Effector memory CD4-positive, alpha-beta T cell (primary cell): Measurements from ENCODE around the gene OBSCN.

Experiments
- DNase-seq, 3 donors: peaks; one replicate each; pipeline ENCODE4 v3.0.0-alpha.2; 2020
- H3K27ac ChIP-seq: 2 replicates; pipeline ENCODE4 v1.7.0; 2013; ENCODE audit warnings: mild to moderate bottlenecking, low read length, moderate library complexity; ENCODE audit not compliant: insufficient read depth, poor library complexity, severe bottlenecking
- H3K27me3 ChIP-seq: replicated peaks from 2 replicates; pipeline ENCODE4 v1.7.0; 2013; ENCODE audit warnings: mild to moderate bottlenecking, low read length; ENCODE audit not compliant: insufficient read depth, control insufficient read depth, poor library complexity, severe bottlenecking
- H3K36me3 ChIP-seq: 2 replicates; pipeline ENCODE4 v1.7.0; 2013; ENCODE audit warnings: mild to moderate bottlenecking, low read length, moderate library complexity; ENCODE audit not compliant: control insufficient read depth, insufficient read depth
- H3K4me1 ChIP-seq: 2 replicates; pipeline ENCODE4 v1.7.0; 2013; ENCODE audit warnings: low read length, mild to moderate bottlenecking; ENCODE audit not compliant: control insufficient read depth, insufficient read depth, poor library complexity, severe bottlenecking
- H3K4me3 ChIP-seq: 2 replicates; pipeline ENCODE4 v1.7.0; 2013; ENCODE audit warnings: low read length, low read depth, mild to moderate bottlenecking; ENCODE audit not compliant: insufficient read depth, poor library complexity, severe bottlenecking
- H3K9me3 ChIP-seq: 2 replicates; pipeline ENCODE4 v1.7.0; 2013; ENCODE audit warnings: mild to moderate bottlenecking, low read length, moderate library complexity; ENCODE audit not compliant: control insufficient read depth

Gene OBSCN

GRCh38 chr1:228420968-228421826 lies 213.4 kb downstream of the OBSCN start:
- Histone ChIP-seq H3K36me3 (no peaks in the 10 kb centered on the region), H3K27me3 (peaks cover 7% of the 10 kb centered on the region), H3K4me3 (no peak overlapping the region), H3K4me1 (peaks cover 10% of the 10 kb centered on the region), H3K27ac (no peak overlapping the region), H3K9me3 (no peaks in the 10 kb centered on the region)
- DNase-seq, result no peak

GRCh38 chr1:228423404-228424053 lies 215.7 kb downstream of the OBSCN start:
- Histone ChIP-seq H3K27ac (no peak overlapping the region), H3K27me3 (no peaks in the 10 kb centered on the region), H3K4me3 (no peak overlapping the region), H3K36me3 (no peaks in the 10 kb centered on the region), H3K4me1 (no peaks in the 10 kb centered on the region), H3K9me3 (no peaks in the 10 kb centered on the region)
- no peak for DNase-seq

DNA sequence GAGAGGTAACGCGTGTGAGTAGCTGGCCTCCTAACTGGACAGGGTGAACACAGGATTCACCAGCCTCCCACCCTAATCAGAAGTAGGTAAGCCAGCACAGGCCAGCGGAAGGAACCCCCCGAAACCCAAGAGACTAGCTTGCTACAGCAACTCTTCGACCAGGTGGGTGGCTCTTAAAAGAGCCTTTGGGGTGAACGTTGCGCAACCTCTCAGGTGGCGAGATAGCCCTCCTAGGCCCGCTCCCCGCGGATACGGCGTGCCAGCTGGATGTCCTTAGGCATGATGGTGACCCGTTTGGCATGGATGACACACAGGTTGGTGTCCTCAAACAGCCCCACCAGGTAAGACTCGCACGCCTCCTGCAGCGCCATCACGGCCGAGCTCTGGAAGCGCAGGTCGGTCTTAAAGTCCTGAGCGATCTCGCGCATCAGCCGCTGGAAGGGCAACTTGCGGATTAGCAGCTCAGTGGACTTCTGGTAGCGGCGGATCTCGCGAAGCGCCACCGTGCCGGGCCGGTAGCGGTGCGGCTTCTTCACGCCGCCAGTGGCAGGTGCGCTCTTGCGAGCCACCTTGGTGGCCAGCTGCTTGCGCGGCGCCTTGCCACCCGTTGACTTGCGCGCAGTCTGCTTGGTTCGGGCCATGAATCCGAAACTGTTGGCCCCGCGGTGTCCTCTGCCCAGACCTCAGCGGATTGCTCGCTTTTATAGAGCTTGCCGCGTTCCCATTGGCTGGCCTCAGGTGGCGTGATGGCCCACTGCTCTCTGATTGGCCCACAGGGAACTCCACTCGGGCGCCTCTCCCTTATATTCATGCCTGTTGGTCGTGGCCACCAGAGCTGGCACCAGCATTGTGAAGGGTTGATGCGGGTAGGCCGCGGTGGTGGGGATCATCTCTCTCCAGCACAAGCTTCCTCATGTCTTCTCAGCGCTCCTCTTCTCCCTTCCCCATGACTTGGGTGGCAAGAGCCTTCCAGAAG lies 217.1 kb downstream of the OBSCN start:
- Histone ChIP-seq H3K4me3 (no peak overlapping the region), H3K27ac (no peak overlapping the region), H3K4me1 (no peaks in the 10 kb centered on the region), H3K9me3 (no peaks in the 10 kb centered on the region), H3K36me3 (no peaks in the 10 kb centered on the region), H3K27me3 (no peaks in the 10 kb centered on the region)
- no peak for DNase-seq

- DNase-seq, result no peak
- no peaks in the 10 kb centered on the region for H3K4me1 ChIP-seq
- no peaks in the 10 kb centered on the region for H3K9me3 ChIP-seq
- no peaks in the 10 kb centered on the region for H3K27me3 ChIP-seq
- H3K36me3 ChIP-seq, result no peaks in the 10 kb centered on the region
- H3K4me3 ChIP-seq, result no peak overlapping the region
- H3K27ac ChIP-seq, result no peak overlapping the region
These were observed 218.8 kb downstream of the OBSCN start for GRCh38 chr1:228426518-228427175.

- no peak for DNase-seq
- Histone ChIP-seq H3K27me3 (no peaks in the 10 kb centered on the region), H3K9me3 (no peaks in the 10 kb centered on the region), H3K4me1 (no peaks in the 10 kb centered on the region), H3K27ac (no peak overlapping the region), H3K36me3 (no peaks in the 10 kb centered on the region), H3K4me3 (no peak overlapping the region)
These were observed 220.6 kb downstream of the OBSCN start for GRCh38 chr1:228428412-228428811.
